ENCODE measurements around the gene TXK.

GRCh38 chr4:48067536-48067935, 66.5 kb downstream of the TXK start:
- TF ChIP-seq CTCF (conservative IDR thresholded peaks at IDR 0.05; ENCODE audit: low read length) (no peak), EZH2phosphoT487 (IDR thresholded peaks at IDR 0.05; ENCODE audit: borderline replicate concordance) (no peak)
